OCI-LY3 (cell line): ENCODE results near the gene JMJD6.

Source experiments
- CTCF ChIP-seq: fragments of 200-600, 300-600 bp; sonication (generic); IDR thresholded peaks from 2 replicates; pipeline ENCODE4 v1.5.1; 2014; ENCODE audit warnings: antibody characterized with exemption, low read length, low read depth
- EZH2phosphoT487 ChIP-seq: fragments of 200-600 bp; shearing (Covaris generic); IDR thresholded peaks from 2 replicates; pipeline ENCODE4 v1.6.1; 2018; ENCODE audit warnings: antibody characterized with exemption, mixed run types, low read depth

- TF ChIP-seq CTCF, result no peak
- TF ChIP-seq EZH2phosphoT487, result no peak
Measured at GRCh38 chr17:76674600-76674999, 51.8 kb downstream of the JMJD6 start.
